ENCODE data around the gene SIGLEC1. TPM values are rescaled to one million over a fixed set of nuclear protein-coding genes. Genes with fewer than 3 reads are reported as not detected.

Gene SIGLEC1
- total and polyA plus RNA-seq, 2 of the 8 experiments (the other 6 are each of a cell fraction or from before 2014, with no cell fraction given), result 0.02 TPM; not detected in 1

- H2BK15ac ChIP-seq (ENCODE audit: low read length), result no peak overlapping the region
- H3K23me2 ChIP-seq (ENCODE audit: low read depth, low read length), result peaks cover 13% of the 10 kb centered on the region; the same call in 1 of the 2 replicates
- H3K27ac ChIP-seq (ENCODE audit: low read depth, low read length), result no peak overlapping the region
- no peaks in the 10 kb centered on the region; a peak in 1 of 4 replicates for H3K79me2 ChIP-seq (ENCODE audit: control insufficient read depth in 1 of 2, insufficient read depth in 2 of 2, low read length in 2 of 2)
- peaks cover 6% of the 10 kb centered on the region for H3K79me1 ChIP-seq (ENCODE audit: low read depth, low read length)
- H4K8ac ChIP-seq (ENCODE audit: extremely low read depth, insufficient read depth, low read length), result no peak overlapping the region
- H4K5ac ChIP-seq (ENCODE audit: insufficient read length, low read depth, low read length), result no peak overlapping the region
- H3K36me3 ChIP-seq (ENCODE audit: control insufficient read depth in 2 of 4, insufficient read depth in 4 of 4, low read length in 3 of 4), result peaks cover 0 to 9% (median 2%) of the 10 kb centered on the region in 4 experiments; a peak in 6 of 8 replicates
- FAIRE-seq (no peak), DNase-seq (ENCODE audit: low read depth in 1 of 2, low spot score in 2 of 2) (no peak)
- no peak overlapping the region for H3K4me2 ChIP-seq (ENCODE audit: insufficient read depth in 1 of 2, low read depth in 2 of 2, low read length in 2 of 2)
- no peak overlapping the region for H2BK20ac ChIP-seq (ENCODE audit: low read length)
- H3K9me3 ChIP-seq (ENCODE audit: insufficient read depth in 2 of 2, low read depth in 1 of 2, low read length in 1 of 2), result no peaks in the 10 kb centered on the region
- no peak overlapping the region for H3K4ac ChIP-seq (replicated peaks; ENCODE audit: insufficient read length, low read depth, low read length)
- no peak overlapping the region for H3K56ac ChIP-seq (replicated peaks; ENCODE audit: insufficient read length, low read depth, low read length)
- ChIA-PET CTCF (ENCODE audit: partially characterized antibody) (interaction anchor here (0.6 to 18.6 kb wide), 14 partner anchors 8 to 198 kb away, joined by 3 to 308 read pairs (median 4); partner anchors contain the start of genes ADISSP, AP5S1, HSPA12B and SIGLEC1), POLR2A (ENCODE audit: partially characterized antibody) (interaction anchor here (0.9 to 5.9 kb wide), 5 partner anchors 9 to 63 kb away, joined by 3 to 46 read pairs (median 5); partner anchors contain the start of gene ADISSP)
- H2AFZ ChIP-seq (ENCODE audit: low read length), result no peak overlapping the region
- no peak overlapping the region for H3K4me3 ChIP-seq (ENCODE audit: extremely low read depth in 1 of 4, insufficient read depth in 2 of 4, low read depth in 3 of 4, low read length in 4 of 4)
- H3K27me3 ChIP-seq (replicated peaks in 1 of 4; ENCODE audit: control insufficient read depth in 3 of 4, extremely low read depth in 1 of 4, insufficient read depth in 3 of 4, low read length in 3 of 4), result peaks cover 4 to 16% (median 11%) of the 10 kb centered on the region in 4 experiments
- no peak overlapping the region for H2BK12ac ChIP-seq (ENCODE audit: low read depth, low read length)
- H3K23ac ChIP-seq (ENCODE audit: insufficient read length), result no peak overlapping the region
- H3K4me1 ChIP-seq (replicated peaks in 1 of 4; ENCODE audit: control insufficient read depth in 3 of 4, insufficient read depth in 4 of 4, low read length in 3 of 4), result peaks cover 0 to 10% (median 2%) of the 10 kb centered on the region in 4 experiments; a peak in 5 of 7 replicates
- no peak overlapping the region for H3K14ac ChIP-seq (ENCODE audit: insufficient read length)
- WGBS, 2 experiments (ENCODE audit: extremely low coverage in 1 of 2, insufficient coverage in 1 of 2, insufficient read length in 1 of 2, insufficient replicate concordance in 2 of 2, low coverage in 1 of 2, low lambda C conversion rate in 2 of 2, missing lambda C conversion rate in 1 of 2), result 96% methylated on average over 4 of the region's 7 CpGs; no CpG with 5 or more reads in 1 of the 2 experiments
- H3K18ac ChIP-seq (ENCODE audit: extremely low read depth, low read length), result no peak overlapping the region
- H2AK5ac ChIP-seq (ENCODE audit: low read depth, low read length), result no peak overlapping the region
- H2BK5ac ChIP-seq (ENCODE audit: low read depth, low read length), result no peak overlapping the region
- no peak overlapping the region for H4K91ac ChIP-seq (replicated peaks; ENCODE audit: insufficient read length, low read length)
- H2BK120ac ChIP-seq (replicated peaks; ENCODE audit: low read depth, low read length), result no peak overlapping the region
- peaks cover 8 to 30% of the 10 kb centered on the region in 2 experiments for H4K20me1 ChIP-seq (replicated peaks in 1 of 2; ENCODE audit: control insufficient read depth in 1 of 2, insufficient read depth in 2 of 2, low read length in 2 of 2)
- H3K9ac ChIP-seq (replicated peaks in 1 of 4; ENCODE audit: extremely low read depth in 1 of 4, low read depth in 3 of 4, low read length in 3 of 4), result no peak overlapping the region
- TF ChIP-seq, protein P1, sequence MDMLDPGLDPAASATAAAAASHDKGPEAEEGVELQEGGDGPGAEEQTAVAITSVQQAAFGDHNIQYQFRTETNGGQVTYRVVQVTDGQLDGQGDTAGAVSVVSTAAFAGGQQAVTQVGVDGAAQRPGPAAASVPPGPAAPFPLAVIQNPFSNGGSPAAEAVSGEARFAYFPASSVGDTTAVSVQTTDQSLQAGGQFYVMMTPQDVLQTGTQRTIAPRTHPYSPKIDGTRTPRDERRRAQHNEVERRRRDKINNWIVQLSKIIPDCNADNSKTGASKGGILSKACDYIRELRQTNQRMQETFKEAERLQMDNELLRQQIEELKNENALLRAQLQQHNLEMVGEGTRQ (IDR thresholded peaks at IDR 0.05; ENCODE audit: low read length), result no peak
Observed at GRCh38 chr20:3755269-3755668, 42.9 kb upstream of the SIGLEC1 start.

Data from H1 (cell line).